ENCODE measurements around the gene P4HA2. TPM values are rescaled to one million over a fixed set of nuclear protein-coding genes. Genes with fewer than 3 reads are reported as not detected.

Gene P4HA2
- total RNA-seq (2022; extraction: Qiagen RNA extraction): 37.2 to 50.0 TPM (median 44.5 TPM) in 5 replicates

GRCh38 chr5:132227485-132228240 lies at the start of gene P4HA2:
Gene P4HA2, minus strand, starts transcription at chr5:132227853. Its CDS starts 9,227 bp downstream, at chr5:132218626.

GRCh38 chr5:132257131-132258101 lies 29.8 kb upstream of the P4HA2 start, which contains the start of gene PDLIM4:
Gene PDLIM4, plus strand, starts transcription at chr5:132257696. Its CDS starts 39 bp downstream, at chr5:132257735.

Other genes with a start within 250 kb of the P4HA2 start
- 0.03 to 0.17 TPM (median 0.12 TPM) in 4 of 5 replicates, not detected in the other for gene ACSL6, start 216.2 kb downstream of the P4HA2 start, total RNA-seq (2022; extraction: Qiagen RNA extraction)
- not detected in 5 replicates for gene IL3, start 167.2 kb downstream of the P4HA2 start, total RNA-seq (2022; extraction: Qiagen RNA extraction)
- gene CSF2, start 154.1 kb downstream of the P4HA2 start, total RNA-seq (2022; extraction: Qiagen RNA extraction): 0.33 to 1.7 TPM (median 0.37 TPM) in 5 replicates
- 0.26 to 0.80 TPM (median 0.44 TPM) in 4 of 5 replicates, not detected in the other for gene PDLIM4, start 29.8 kb upstream of the P4HA2 start, total RNA-seq (2022; extraction: Qiagen RNA extraction)
- 4.0 to 4.9 TPM (median 4.3 TPM) in 5 replicates for gene SLC22A4, start 66.5 kb upstream of the P4HA2 start, total RNA-seq (2022; extraction: Qiagen RNA extraction)
- gene SLC22A5, start 141.9 kb upstream of the P4HA2 start, total RNA-seq (2022; extraction: Qiagen RNA extraction): 21.6 to 26.6 TPM (median 23.7 TPM) in 5 replicates

All from A549 treated with CORT108297 at 1 μM for 4 hours (cell line).